ENCODE results near the gene TOX2.

The TOX2 gene

GRCh38 chr20:43960231-43960630 lies 45.6 kb downstream of the TOX2 start:
- no peak for DNase-seq

DNA sequence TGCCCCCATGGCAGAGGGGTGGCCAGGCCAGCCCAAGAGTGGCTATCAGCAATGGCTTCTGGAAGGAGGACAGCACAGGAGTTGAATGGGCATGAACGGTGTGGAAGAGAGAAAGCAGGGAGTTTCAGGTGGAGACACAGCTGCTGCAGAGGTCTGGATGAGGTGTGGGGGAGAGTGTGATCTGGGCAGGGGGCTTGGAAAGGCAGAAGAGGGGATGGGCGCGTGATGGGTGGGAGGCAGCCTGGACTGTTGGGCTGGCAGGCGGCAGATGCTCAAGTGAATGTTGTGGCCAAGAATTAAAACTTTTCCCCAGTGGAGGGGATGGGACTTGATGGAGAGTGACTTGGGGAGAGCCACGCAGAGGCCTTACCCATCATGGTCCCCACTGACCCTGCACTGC lies 46.5 kb downstream of the TOX2 start:
- DNase-seq, result no peak

- no peak for DNase-seq
Measured at GRCh38 chr20:43961541-43962471, 47.2 kb downstream of the TOX2 start.

GRCh38 chr20:43962530-43962929 lies 47.9 kb downstream of the TOX2 start:
- no peak for DNase-seq

DNA sequence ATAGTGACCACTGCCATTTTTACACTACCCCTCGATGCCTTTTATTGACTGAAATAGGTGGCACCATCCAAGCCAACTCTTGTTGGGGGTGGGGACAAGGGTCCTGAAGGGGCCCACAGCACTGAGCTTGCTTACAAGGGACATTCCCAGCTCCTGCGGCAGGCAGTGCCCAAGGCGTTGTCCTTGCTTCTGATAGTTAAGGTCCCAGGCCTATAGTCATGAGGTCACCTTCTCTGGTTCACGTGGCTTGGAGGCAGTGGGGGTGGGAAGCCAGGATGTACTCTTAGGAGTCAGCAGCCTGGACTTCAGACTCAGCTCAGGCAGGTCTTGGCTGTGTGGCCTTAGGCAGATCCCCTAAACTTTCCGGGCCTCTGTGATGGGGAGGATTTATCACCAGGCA lies 48.6 kb downstream of the TOX2 start:
- DNase-seq, result no peak

DNA sequence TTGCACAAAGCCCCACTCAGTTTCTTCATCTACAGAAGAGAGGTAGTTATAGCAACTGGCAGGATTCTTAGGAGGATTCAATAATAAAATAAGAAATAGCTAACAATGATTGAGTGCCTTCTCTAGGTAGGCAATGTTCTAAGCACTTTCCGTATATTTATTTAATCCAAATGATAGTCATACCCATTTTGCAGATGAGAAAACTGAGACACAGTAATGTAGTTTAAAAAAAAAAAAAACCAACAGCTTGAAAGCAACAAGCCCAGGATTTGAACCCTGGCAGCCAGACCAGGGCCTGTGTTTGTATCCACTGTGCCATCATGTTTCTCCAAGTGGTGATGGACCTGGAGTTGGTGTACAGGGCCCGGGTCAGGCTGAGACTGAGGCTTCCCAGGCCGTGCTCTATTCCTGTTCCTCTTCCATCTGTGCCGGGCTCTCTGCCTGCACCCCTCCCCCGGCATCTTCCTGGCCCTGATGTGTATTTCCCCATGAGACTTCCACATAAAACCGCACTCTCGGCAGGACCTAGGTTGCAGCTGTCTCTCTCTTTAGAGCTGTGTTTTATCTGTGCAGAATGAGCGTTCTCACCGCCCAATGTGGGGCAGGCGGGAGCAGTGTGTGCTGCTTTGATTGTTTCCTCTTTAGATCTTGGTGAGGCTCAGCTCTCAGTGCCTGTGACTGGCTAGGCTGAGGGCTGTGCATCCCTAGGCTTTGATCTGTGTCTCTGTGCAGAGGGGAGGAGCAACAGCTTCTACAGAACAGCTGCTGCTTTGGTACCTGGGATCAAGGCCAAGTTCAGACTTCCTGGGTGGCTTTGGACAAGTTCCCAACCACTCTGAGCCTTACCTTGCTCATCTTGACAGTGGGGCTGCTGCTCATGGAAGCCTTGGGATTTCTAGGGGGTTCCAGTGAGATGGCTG lies 49.5 kb downstream of the TOX2 start:
- peak; percentile 93 for DNase-seq

GRCh38 chr20:43968341-43969000 lies 53.8 kb downstream of the TOX2 start:
- no peak for DNase-seq

- no peak for DNase-seq
Measured at GRCh38 chr20:43969028-43969447, 54.4 kb downstream of the TOX2 start.

- DNase-seq, result no peak
Measured at GRCh38 chr20:43969501-43970182, 55.0 kb downstream of the TOX2 start.

- DNase-seq, result no peak
Measured at GRCh38 chr20:43971267-43971666, 56.6 kb downstream of the TOX2 start.

DNA sequence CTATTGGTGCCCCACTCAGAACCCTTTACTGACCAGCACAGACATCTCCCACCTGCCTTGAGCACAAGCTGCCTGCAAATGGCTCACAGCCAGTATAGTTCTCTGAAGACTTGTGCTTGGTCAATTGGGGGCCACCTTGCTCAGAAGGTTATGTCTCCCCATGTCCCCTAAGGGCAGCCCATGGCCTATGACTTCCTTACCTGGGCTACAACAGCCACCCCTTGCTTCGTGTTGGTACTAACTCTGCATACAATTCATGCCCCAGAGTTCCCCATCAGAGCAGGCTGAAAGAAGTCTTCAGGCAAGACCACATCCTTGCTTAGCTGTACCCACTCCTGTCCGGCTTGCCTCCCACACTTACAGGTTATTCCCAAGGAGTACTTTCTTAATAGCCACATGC lies 57.4 kb downstream of the TOX2 start:
- DNase-seq, result no peak

DNA sequence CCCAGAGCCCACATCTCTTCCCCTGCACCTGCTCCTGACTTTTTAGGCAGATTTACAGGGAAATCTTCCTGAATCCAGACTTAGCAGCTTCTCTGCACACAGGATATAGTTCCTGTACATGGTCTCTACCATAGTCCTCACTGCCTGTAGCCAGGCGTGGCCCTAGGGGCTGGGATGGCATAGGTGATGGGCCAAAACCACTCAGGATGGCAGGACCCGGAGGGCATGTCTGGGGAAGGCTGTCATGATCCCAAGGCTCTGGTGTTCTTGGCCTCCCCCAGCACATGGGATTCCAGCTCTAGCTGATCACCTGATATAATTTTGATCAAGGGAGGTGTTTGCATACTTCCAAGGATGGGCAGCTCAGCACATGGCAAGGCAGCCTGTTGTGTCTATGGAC lies 58.0 kb downstream of the TOX2 start:
- DNase-seq, result no peak

- no peak for DNase-seq
Measured at GRCh38 chr20:43973231-43973630, 58.6 kb downstream of the TOX2 start.

DNA sequence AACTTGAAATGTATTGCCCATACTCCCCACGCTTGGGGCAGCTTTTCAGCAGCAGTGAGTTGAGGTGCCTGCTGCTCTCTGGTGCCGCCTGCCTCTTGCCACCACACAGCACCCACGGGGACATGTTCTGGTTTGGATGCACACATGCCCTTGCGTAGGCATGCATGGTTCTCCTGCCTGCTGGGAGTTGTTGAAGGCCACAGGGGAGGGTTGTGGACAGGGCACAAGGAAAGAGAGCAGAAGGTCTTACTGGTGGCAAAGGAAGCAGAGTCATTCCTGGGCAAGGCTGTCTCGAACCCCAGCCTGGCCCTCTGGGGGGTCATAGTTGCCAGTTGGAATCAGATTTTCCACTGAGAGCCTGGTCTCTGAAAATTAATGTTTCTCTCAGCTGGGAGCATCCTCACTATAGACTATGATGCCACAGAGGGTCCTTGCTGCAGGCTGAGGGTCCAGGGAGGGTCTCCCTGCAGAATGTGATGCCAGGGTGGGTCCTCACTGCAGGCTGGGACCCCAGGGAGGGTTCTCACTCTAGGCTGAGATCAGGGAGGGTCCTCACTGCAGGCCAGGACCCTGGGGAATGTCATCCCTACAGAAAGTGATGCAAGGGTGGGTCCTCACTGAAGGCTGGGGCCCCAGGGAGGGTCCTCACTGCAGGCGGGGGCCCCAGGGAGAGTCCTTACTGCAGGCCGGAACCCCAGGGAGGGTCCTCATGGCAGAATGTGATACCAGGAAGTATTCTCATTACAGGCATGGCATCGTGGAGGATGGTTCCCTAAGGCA lies 59.2 kb downstream of the TOX2 start:
- no peak for DNase-seq

DNA sequence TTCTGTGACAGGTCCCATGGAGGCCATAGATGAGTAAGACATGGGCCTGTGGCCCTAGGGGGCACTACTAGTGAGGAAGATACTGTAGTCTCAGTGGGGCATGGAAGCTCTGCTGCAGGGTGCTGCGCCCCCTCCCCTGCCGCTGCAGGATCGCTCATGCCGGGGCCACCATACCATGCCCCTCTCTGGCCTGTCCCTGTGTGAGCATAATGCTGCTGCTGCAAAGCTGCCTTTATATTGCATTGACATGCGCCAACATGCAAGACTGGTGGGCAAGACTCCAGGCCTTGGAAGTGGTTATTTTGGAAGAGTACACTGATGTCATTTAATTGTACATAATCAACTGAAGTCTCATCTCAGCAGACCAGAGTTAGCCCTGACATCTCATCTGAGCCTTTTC lies 60.0 kb downstream of the TOX2 start:
- DNase-seq, result no peak

DNA sequence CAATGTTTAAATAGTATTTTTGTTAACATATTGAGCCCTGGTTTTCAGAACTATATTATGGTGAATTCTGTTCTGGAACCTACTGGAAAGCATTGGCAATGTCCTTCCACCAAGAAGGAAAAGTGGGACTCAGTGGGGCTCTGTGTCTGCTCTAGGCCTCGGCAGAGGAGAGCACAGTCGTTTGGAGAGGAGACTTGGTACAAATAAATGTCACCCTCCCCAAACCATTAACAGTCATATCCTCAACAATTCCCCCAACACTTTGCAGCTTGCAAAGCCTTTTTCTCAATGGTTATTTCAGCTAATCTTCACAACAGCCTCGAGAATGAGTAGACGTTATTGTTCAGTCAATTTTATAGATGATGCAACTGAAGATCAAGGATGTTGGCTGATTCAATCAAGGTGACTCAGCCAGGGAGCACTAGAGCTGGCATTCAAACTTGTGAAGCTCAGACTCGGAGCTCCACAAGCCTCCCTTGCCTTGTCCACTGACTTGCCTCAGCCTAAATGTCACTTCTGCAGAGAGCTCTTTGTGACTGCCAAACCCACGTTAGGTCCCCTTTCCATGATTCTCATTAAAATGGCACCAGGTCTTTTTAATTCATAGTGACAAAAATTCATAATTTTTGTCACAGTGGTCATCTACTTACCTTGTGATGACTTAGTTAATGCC lies 60.6 kb downstream of the TOX2 start:
- DNase-seq, result no peak

GRCh38 chr20:43976547-43976946 lies 61.9 kb downstream of the TOX2 start:
- DNase-seq, result no peak

DNA sequence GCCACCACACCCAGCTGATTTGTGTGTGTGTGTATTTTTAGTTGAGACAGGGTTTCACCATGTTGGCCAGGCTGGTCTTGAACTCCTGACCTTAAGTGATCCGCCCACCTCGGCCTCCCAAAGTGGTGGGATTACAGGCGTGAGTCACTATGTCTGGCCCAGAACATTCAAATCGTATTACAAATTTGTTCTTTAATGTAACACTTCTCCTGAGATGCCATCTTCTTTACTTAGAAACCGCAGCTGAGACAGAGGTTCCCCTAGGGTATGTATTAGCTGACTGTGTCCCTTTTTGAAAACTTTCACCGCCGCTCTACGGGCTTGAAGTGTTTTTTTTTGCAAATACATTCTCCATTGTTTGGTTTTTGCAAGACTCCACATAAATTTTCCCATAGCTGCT lies 62.6 kb downstream of the TOX2 start:
- DNase-seq, result no peak

GRCh38 chr20:43977962-43978361 lies 63.3 kb downstream of the TOX2 start:
- no peak for DNase-seq

- no peak for DNase-seq
Measured at GRCh38 chr20:43979576-43980105, 65.0 kb downstream of the TOX2 start.

GRCh38 chr20:43981540-43981939 lies 66.9 kb downstream of the TOX2 start:
- DNase-seq, result no peak
